GM18517 (cell line): ENCODE data around the gene SELP.
A peak's percentile ranks its signal among the peaks of the same experiment; 100 is the strongest.

Source experiments
- ATAC-seq: cut with Tn5 transposase; IDR thresholded peaks from one replicate; pipeline ENCODE4 v1.9.1; 2021; ENCODE audit warnings: mild to moderate bottlenecking, moderate library complexity; ENCODE audit not compliant: unreplicated experiment

The SELP gene

GRCh38 chr1:169577981-169578738 lies 51.8 kb downstream of the SELP start:
- ATAC-seq, result no peak

- no peak for ATAC-seq
Observed at GRCh38 chr1:169576935-169577331, 53.0 kb downstream of the SELP start.

GRCh38 chr1:169576241-169576934 lies 53.5 kb downstream of the SELP start:
- no peak for ATAC-seq

- ATAC-seq, result no peak
Observed at GRCh38 chr1:169574336-169574735, 55.6 kb downstream of the SELP start.

- no peak for ATAC-seq
Observed at GRCh38 chr1:169572187-169572586, 57.7 kb downstream of the SELP start.

- no peak for ATAC-seq
Observed at GRCh38 chr1:169571450-169571849, 58.5 kb downstream of the SELP start.

GRCh38 chr1:169570172-169570574 lies 59.8 kb downstream of the SELP start:
- no peak for ATAC-seq

GRCh38 chr1:169568497-169568896 lies 61.4 kb downstream of the SELP start:
- ATAC-seq, result no peak

- no peak for ATAC-seq
Observed at GRCh38 chr1:169565335-169566271, 64.3 kb downstream of the SELP start.

- ATAC-seq, result no peak
Observed at GRCh38 chr1:169563650-169564049, 66.3 kb downstream of the SELP start.

GRCh38 chr1:169563019-169563615 lies 66.8 kb downstream of the SELP start:
- ATAC-seq, result no peak

GRCh38 chr1:169561692-169562091 lies 68.2 kb downstream of the SELP start:
- no peak for ATAC-seq

GRCh38 chr1:169557131-169557530 lies 72.8 kb downstream of the SELP start:
- no peak for ATAC-seq

- ATAC-seq, result no peak
Observed at GRCh38 chr1:169550294-169550693, 79.6 kb downstream of the SELP start.

GRCh38 chr1:169548282-169548681 lies 81.6 kb downstream of the SELP start:
- no peak for ATAC-seq

GRCh38 chr1:169546087-169546995 lies 83.6 kb downstream of the SELP start:
- peak; percentile 70 for ATAC-seq

GRCh38 chr1:169545472-169545871 lies 84.5 kb downstream of the SELP start:
- no peak for ATAC-seq

GRCh38 chr1:169538998-169539871 lies 90.7 kb downstream of the SELP start:
- ATAC-seq, result no peak
